IMR-90 (cell line): ENCODE results near the gene CAAP1. TPM values are rescaled to one million over a fixed set of nuclear protein-coding genes. Genes with fewer than 3 reads are reported as not detected.

Experiments
- ATAC-seq: fragments of 200-7000 bp; cut with Tn5 transposase; 2 replicates; pipeline ENCODE4 v1.9.1; 2020; ENCODE audit warnings: low read depth, mild to moderate bottlenecking, moderate library complexity
- BruUV-seq: library from RNA; stranded (reverse); fragments of 400-500 nt; replicated peaks from 2 replicates; lab custom pipeline; 2021; lab: Mats Ljungman, UMichigan
- CTCF ChIA-PET: fragments of 300-600 bp; formaldehyde crosslinking; extraction: SDS; loops from one replicate; lab custom pipeline; 2021; ENCODE audit warnings: antibody characterized with exemption; lab: Yijun Ruan, JAX
- POLR2A ChIA-PET: fragments of 300-600 bp; sonication (Branson Sonifier 250); formaldehyde crosslinking; loops from one replicate; lab custom pipeline; 2022; ENCODE audit warnings: antibody characterized with exemption; ENCODE audit not compliant: unreplicated experiment; lab: Charles Lee
- DNase-seq: peaks from one replicate; pipeline ENCODE4 v3.0.0; 2013
- H2AFZ ChIP-seq: replicated peaks from 2 replicates; pipeline ENCODE3; 2013; ENCODE audit warnings: low read length, mild to moderate bottlenecking; ENCODE audit not compliant: poor library complexity
- H2AK5ac ChIP-seq: 2 replicates; pipeline ENCODE4 v1.6.1; 2013; ENCODE audit warnings: low read depth, low read length, inconsistent platforms
- H2AK9ac ChIP-seq: replicated peaks from 2 replicates; pipeline ENCODE3; 2013; ENCODE audit warnings: mild to moderate bottlenecking, low read depth, low read length, moderate library complexity; ENCODE audit not compliant: poor library complexity
- H2BK120ac ChIP-seq: 2 replicates; pipeline ENCODE4 v1.6.1; 2013; ENCODE audit warnings: low read depth, low read length, inconsistent platforms
- H2BK15ac ChIP-seq: 3 replicates; pipeline ENCODE4 v1.6.1; 2013; ENCODE audit warnings: low read depth, low read length, inconsistent platforms
- H2BK20ac ChIP-seq: 2 replicates; pipeline ENCODE4 v1.6.1; 2013; ENCODE audit warnings: low read depth, mild to moderate bottlenecking, inconsistent platforms, low read length, moderate library complexity
- H2BK5ac ChIP-seq: 2 replicates; pipeline ENCODE4 v1.6.1; 2013; ENCODE audit warnings: mild to moderate bottlenecking, low read depth, low read length, inconsistent platforms; ENCODE audit not compliant: poor library complexity, severe bottlenecking
- H3K14ac ChIP-seq: replicated peaks from 2 replicates; pipeline ENCODE4 v1.6.1; 2013; ENCODE audit warnings: low read depth, low read length, inconsistent platforms
- H3K18ac ChIP-seq: 2 replicates; pipeline ENCODE4 v1.6.1; 2013; ENCODE audit warnings: low read depth, low read length, control low read depth
- H3K23ac ChIP-seq: 2 replicates; pipeline ENCODE4 v1.6.1; 2013; ENCODE audit warnings: low read depth, low read length, inconsistent platforms
- H3K27ac ChIP-seq: 2 replicates; pipeline ENCODE4 v1.5.1; 2013; ENCODE audit warnings: mild to moderate bottlenecking, control low read depth, low read length; ENCODE audit not compliant: insufficient read depth
- H3K27me3 ChIP-seq: 2 replicates; pipeline ENCODE4 v1.6.1; 2013; ENCODE audit warnings: low read length; ENCODE audit not compliant: control insufficient read depth, insufficient read depth
- H3K36me3 ChIP-seq: 2 replicates; pipeline ENCODE4 v1.6.1; 2013; ENCODE audit warnings: low read length, mixed read lengths; ENCODE audit not compliant: control insufficient read depth, insufficient read depth
- H3K4ac ChIP-seq: 2 replicates; pipeline ENCODE4 v1.6.1; 2013; ENCODE audit warnings: low read depth, low read length, inconsistent platforms
- H3K4me1 ChIP-seq: 2 replicates; pipeline ENCODE4 v1.6.1; 2013; ENCODE audit warnings: low read length, mixed read lengths; ENCODE audit not compliant: control insufficient read depth, insufficient read depth
- H3K4me2 ChIP-seq: 2 replicates; pipeline ENCODE4 v1.6.1; 2013; ENCODE audit warnings: low read depth, mild to moderate bottlenecking, control low read depth, low read length, moderate library complexity
- H3K4me3 ChIP-seq: 2 replicates; pipeline ENCODE4 v1.5.1; 2013; ENCODE audit warnings: low read depth, mild to moderate bottlenecking, control low read depth, low read length, moderate library complexity; ENCODE audit not compliant: insufficient read depth
- H3K56ac ChIP-seq: 2 replicates; pipeline ENCODE4 v1.6.1; 2013; ENCODE audit warnings: low read length, inconsistent platforms; ENCODE audit not compliant: insufficient read depth; ENCODE audit errors: extremely low read depth
- H3K79me1 ChIP-seq, 2 experiments: 2 replicates each; pipeline ENCODE4 v1.6.1; 2013; ENCODE audit warnings: low read length in 2 of 2, inconsistent platforms in 1 of 2, low read depth in 1 of 2
- H3K9ac ChIP-seq: 2 replicates; pipeline ENCODE4 v1.6.1; 2013; ENCODE audit warnings: low read depth, low read length, control low read depth
- H3K9me1 ChIP-seq: 2 replicates; pipeline ENCODE4 v1.6.1; 2013; ENCODE audit warnings: low read length, inconsistent platforms; ENCODE audit not compliant: insufficient read depth
- H3K9me3 ChIP-seq: 2 replicates; pipeline ENCODE4 v1.6.1; 2013; ENCODE audit warnings: low read length; ENCODE audit not compliant: control insufficient read depth, insufficient read depth
- H4K20me1 ChIP-seq: 2 replicates; pipeline ENCODE4 v1.6.1; 2013; ENCODE audit warnings: low read length, inconsistent platforms; ENCODE audit not compliant: insufficient read depth
- H4K5ac ChIP-seq: 2 replicates; pipeline ENCODE4 v1.6.1; 2013; ENCODE audit warnings: mild to moderate bottlenecking, low read depth, low read length, control low read depth
- H4K8ac ChIP-seq, 2 experiments: 2 replicates each; pipeline ENCODE4 v1.6.1; 2013; ENCODE audit warnings: low read depth in 2 of 2, low read length in 2 of 2, control low read depth in 1 of 2, inconsistent platforms in 1 of 2
- H4K91ac ChIP-seq: 2 replicates; pipeline ENCODE4 v1.6.1; 2013; ENCODE audit warnings: low read depth, low read length, inconsistent platforms; ENCODE audit not compliant: insufficient read depth
- CEBPB ChIP-seq: IDR thresholded peaks from 2 replicates; pipeline ENCODE4 v1.6.1; 2012; ENCODE audit warnings: low read depth, low read length, improper control_type of control experiment
- FOS ChIP-seq: fragments of 150-350 bp; IDR thresholded peaks from 2 replicates; pipeline ENCODE4 v1.6.1; 2016; ENCODE audit warnings: low read depth, low read length
- MAFK ChIP-seq: IDR thresholded peaks from 2 replicates; pipeline ENCODE4 v1.6.1; 2012; ENCODE audit warnings: low read depth, low read length, improper control_type of control experiment
- MAZ ChIP-seq: IDR thresholded peaks from 2 replicates; pipeline ENCODE4 v1.6.1; 2012; ENCODE audit warnings: low read depth, mild to moderate bottlenecking, low read length, improper control_type of control experiment, moderate library complexity, borderline replicate concordance
- MXI1 ChIP-seq: IDR thresholded peaks from 2 replicates; pipeline ENCODE4 v1.6.1; 2012; ENCODE audit warnings: low read depth, mild to moderate bottlenecking, low read length, moderate library complexity, borderline replicate concordance
- NFE2L2 ChIP-seq: fragments of 150-350 bp; IDR thresholded peaks from 2 replicates; pipeline ENCODE4 v1.6.1; 2016; ENCODE audit warnings: low read depth, mild to moderate bottlenecking, low read length
- POLR2A ChIP-seq: IDR thresholded peaks from 2 replicates; pipeline ENCODE4 v1.6.1; 2012; ENCODE audit warnings: mild to moderate bottlenecking, low read depth, low read length
- RAD21 ChIP-seq: IDR thresholded peaks from 2 replicates; pipeline ENCODE4 v1.6.1; 2012; ENCODE audit warnings: low read length, improper control_type of control experiment
- RCOR1 ChIP-seq: IDR thresholded peaks from 2 replicates; pipeline ENCODE4 v1.6.1; 2012; ENCODE audit warnings: mild to moderate bottlenecking, low read length, improper control_type of control experiment; ENCODE audit not compliant: insufficient replicate concordance
- SMC3 ChIP-seq: fragments of 150-350 bp; IDR thresholded peaks from 2 replicates; pipeline ENCODE4 v1.6.1; 2016; ENCODE audit warnings: low read depth, mild to moderate bottlenecking, antibody characterized with exemption, low read length, moderate library complexity
- WGBS, 2 experiments: methylation state at CpG; one replicate each; pipeline versions ENCODE4 v1.1.5 to v1.1.7; 2013; ENCODE audit warnings: missing lambda C conversion rate in 2 of 2; ENCODE audit not compliant: insufficient read length in 1 of 2; ENCODE audit errors: extremely low coverage in 2 of 2; 5-methylcytosine and 5-hydroxymethylcytosine counted together
- dilution Hi-C: fragments of 300-500 bp; cut with HindIII; formaldehyde crosslinking; loops from one replicate; pipeline ENCODE4 v1.14.3; 2018; ENCODE audit warnings: low sequenced_read_pairs; ENCODE audit not compliant: unreplicated experiment
- in situ Hi-C: fragments of 300-500 bp; cut with MboI; formaldehyde crosslinking; loops from 3 replicates; pipeline ENCODE4 v1.14.3; 2019; ENCODE audit warnings: low sequenced_read_pairs, inconsistent platforms, mixed read lengths
- intact Hi-C: fragments of 100-400 bp; cut with micrococcal nuclease; formaldehyde crosslinking; loops from 2 replicates; pipeline ENCODE4 v1.10.0; 2022
- polyA plus RNA-seq, 3 experiments: library from polyadenylated mRNA; depleted of rRNA; stranded (reverse); fragments of >200 nt; gene quantifications; 2 replicates each; pipeline ENCODE4 v1.2.3, GENCODE V29; 2012; ENCODE audit warnings: low replicate concordance in 1 of 3
- total RNA-seq: library from RNA; depleted of rRNA; stranded (reverse); fragments of >200 nt; gene quantifications from 2 replicates; pipeline ENCODE4 v1.2.3, GENCODE V29; 2012
- TF ChIP-seq, protein P1 (sequence below): conservative IDR thresholded peaks from 2 replicates; pipeline ENCODE4 v1.5.1; 2012; ENCODE audit warnings: mild to moderate bottlenecking, low read depth, low read length, improper control_type of control experiment
- TF ChIP-seq, protein P2 (sequence below): fragments of 150-350 bp; IDR thresholded peaks from 2 replicates; pipeline ENCODE4 v1.6.1; 2016; ENCODE audit warnings: low read depth, mild to moderate bottlenecking, low read length, moderate library complexity, borderline replicate concordance

Gene CAAP1
- total and polyA plus RNA-seq, 2 of the 4 experiments (the other 2 are of a cell fraction), result 6.1 to 9.0 TPM

DNA sequence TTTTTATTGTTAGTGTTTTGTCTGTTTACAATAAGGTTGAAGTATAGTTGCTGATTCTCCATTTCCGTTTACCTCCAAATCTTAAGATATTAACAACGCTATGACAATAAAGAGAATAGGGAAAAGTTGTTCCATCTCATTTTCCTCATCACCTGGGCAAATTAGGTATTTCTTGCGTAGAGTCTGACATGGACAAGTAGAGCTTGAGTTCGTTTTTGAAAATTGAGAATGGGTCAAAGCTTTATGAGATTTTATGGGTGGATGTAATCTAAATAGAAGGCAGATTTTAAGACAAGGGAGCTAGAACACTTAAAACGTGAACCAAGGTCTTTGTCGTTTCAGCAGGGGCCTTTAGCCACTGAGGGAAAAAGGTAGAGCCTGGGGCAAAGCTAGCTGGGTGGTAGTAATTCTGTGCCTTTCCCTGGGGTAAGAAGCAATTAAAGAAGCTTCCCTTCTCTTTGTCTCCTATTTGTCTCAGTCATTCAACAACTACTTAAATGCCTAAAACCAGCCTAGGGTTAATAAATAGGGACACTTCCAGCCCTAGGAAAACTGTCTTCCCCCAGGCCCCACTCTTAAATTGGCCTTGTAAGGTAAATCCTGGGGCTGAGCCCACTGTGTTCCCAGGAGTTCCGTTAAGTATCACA, 551 bp upstream of the CAAP1 start:
- no peak overlapping the region for H2AK9ac ChIP-seq
- H3K9me3 ChIP-seq, result no peaks in the 10 kb centered on the region
- no peak overlapping the region for H2BK15ac ChIP-seq
- H3K14ac ChIP-seq, result peak overlapping the region; percentile 36; the same call in 1 of the 2 replicates
- intact Hi-C loops, result loop anchor here (2.0 to 10.0 kb wide), 2 partner anchors 54 to 232 kb away; partner anchors contain the start of gene PLAA
- peaks cover 0 to 21% of the 10 kb centered on the region in 2 experiments; a peak in 3 of 4 replicates for H3K79me1 ChIP-seq
- H2BK120ac ChIP-seq, result no peak overlapping the region
- H2AK5ac ChIP-seq, result no peak overlapping the region; the same call in 1 of the 2 replicates
- peak overlapping the region; percentile 42 for H4K5ac ChIP-seq
- H3K9ac ChIP-seq, result peak overlapping the region; percentile 49; the same call in 1 of the 2 replicates
- dilution Hi-C loops, result no loop called here
- ATAC-seq (no peak), DNase-seq (no peak)
- H3K9me1 ChIP-seq, result no peaks in the 10 kb centered on the region
- H2BK20ac ChIP-seq, result no peak overlapping the region
- peak overlapping the region; percentile 39 for H2AFZ ChIP-seq
- H3K4ac ChIP-seq, result peak overlapping the region; percentile 44
- peak overlapping the region; percentile 54; the same call in 1 of the 2 replicates for H3K56ac ChIP-seq
- H3K18ac ChIP-seq, result no peak overlapping the region
- H3K27ac ChIP-seq, result peak overlapping the region; percentile 18
- BruUV-seq, result no TSS peak
- peaks cover under 1% of the 10 kb centered on the region; the same call in 1 of the 2 replicates for H4K20me1 ChIP-seq
- in situ Hi-C loops, result no loop called here
- H4K91ac ChIP-seq, result no peak overlapping the region
- H2BK5ac ChIP-seq, result peak overlapping the region; percentile 75
- peak overlapping the region; percentile 92 to 95 for H4K8ac ChIP-seq
- H3K4me1 ChIP-seq, result no peaks in the 10 kb centered on the region
- no peaks in the 10 kb centered on the region for H3K36me3 ChIP-seq
- H3K4me3 ChIP-seq, result peak overlapping the region; percentile 84
- peak overlapping the region; percentile 80 for H3K4me2 ChIP-seq
- no peak overlapping the region; the same call in 1 of the 2 replicates for H3K23ac ChIP-seq
- no peaks in the 10 kb centered on the region for H3K27me3 ChIP-seq
- TF ChIP-seq CEBPB (no peak), SMC3 (no peak), POLR2A (no peak), RCOR1 (no peak), RAD21 (no peak), FOS (no peak), MXI1 (no peak), MAZ (no peak), NFE2L2 (no peak), MAFK (no peak)
- TF ChIP-seq, protein P1, sequence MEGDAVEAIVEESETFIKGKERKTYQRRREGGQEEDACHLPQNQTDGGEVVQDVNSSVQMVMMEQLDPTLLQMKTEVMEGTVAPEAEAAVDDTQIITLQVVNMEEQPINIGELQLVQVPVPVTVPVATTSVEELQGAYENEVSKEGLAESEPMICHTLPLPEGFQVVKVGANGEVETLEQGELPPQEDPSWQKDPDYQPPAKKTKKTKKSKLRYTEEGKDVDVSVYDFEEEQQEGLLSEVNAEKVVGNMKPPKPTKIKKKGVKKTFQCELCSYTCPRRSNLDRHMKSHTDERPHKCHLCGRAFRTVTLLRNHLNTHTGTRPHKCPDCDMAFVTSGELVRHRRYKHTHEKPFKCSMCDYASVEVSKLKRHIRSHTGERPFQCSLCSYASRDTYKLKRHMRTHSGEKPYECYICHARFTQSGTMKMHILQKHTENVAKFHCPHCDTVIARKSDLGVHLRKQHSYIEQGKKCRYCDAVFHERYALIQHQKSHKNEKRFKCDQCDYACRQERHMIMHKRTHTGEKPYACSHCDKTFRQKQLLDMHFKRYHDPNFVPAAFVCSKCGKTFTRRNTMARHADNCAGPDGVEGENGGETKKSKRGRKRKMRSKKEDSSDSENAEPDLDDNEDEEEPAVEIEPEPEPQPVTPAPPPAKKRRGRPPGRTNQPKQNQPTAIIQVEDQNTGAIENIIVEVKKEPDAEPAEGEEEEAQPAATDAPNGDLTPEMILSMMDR, result no peak
- TF ChIP-seq, protein P2, sequence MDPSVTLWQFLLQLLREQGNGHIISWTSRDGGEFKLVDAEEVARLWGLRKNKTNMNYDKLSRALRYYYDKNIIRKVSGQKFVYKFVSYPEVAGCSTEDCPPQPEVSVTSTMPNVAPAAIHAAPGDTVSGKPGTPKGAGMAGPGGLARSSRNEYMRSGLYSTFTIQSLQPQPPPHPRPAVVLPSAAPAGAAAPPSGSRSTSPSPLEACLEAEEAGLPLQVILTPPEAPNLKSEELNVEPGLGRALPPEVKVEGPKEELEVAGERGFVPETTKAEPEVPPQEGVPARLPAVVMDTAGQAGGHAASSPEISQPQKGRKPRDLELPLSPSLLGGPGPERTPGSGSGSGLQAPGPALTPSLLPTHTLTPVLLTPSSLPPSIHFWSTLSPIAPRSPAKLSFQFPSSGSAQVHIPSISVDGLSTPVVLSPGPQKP, result no peak
- ChIA-PET CTCF (no interaction called here), POLR2A (no interaction called here)
- WGBS, 2 experiments, result 60% methylated on average over 1 of the region's 7 CpGs; no CpG with 5 or more reads in 1 of the 2 experiments
